IMR-90 (cell line): ENCODE data around the gene CCL19.

Experiments
- FOS ChIP-seq: fragments of 150-350 bp; IDR thresholded peaks from 2 replicates; pipeline ENCODE4 v1.6.1; 2016; ENCODE audit warnings: low read depth, low read length
- MXI1 ChIP-seq: IDR thresholded peaks from 2 replicates; pipeline ENCODE4 v1.6.1; 2012; ENCODE audit warnings: low read depth, mild to moderate bottlenecking, low read length, moderate library complexity, borderline replicate concordance
- POLR2A ChIP-seq: IDR thresholded peaks from 2 replicates; pipeline ENCODE4 v1.6.1; 2012; ENCODE audit warnings: mild to moderate bottlenecking, low read depth, low read length
- RCOR1 ChIP-seq: IDR thresholded peaks from 2 replicates; pipeline ENCODE4 v1.6.1; 2012; ENCODE audit warnings: mild to moderate bottlenecking, low read length, improper control_type of control experiment; ENCODE audit not compliant: insufficient replicate concordance
- RFX5 ChIP-seq: IDR thresholded peaks from 2 replicates; pipeline ENCODE4 v1.8.0; 2012; ENCODE audit warnings: low read depth, mild to moderate bottlenecking, low read length, moderate library complexity
- SMC3 ChIP-seq: fragments of 150-350 bp; IDR thresholded peaks from 2 replicates; pipeline ENCODE4 v1.6.1; 2016; ENCODE audit warnings: low read depth, mild to moderate bottlenecking, antibody characterized with exemption, low read length, moderate library complexity
- TF ChIP-seq, protein P1 (sequence below): conservative IDR thresholded peaks from 2 replicates; pipeline ENCODE4 v1.5.1; 2012; ENCODE audit warnings: mild to moderate bottlenecking, low read depth, low read length, improper control_type of control experiment

DNA sequence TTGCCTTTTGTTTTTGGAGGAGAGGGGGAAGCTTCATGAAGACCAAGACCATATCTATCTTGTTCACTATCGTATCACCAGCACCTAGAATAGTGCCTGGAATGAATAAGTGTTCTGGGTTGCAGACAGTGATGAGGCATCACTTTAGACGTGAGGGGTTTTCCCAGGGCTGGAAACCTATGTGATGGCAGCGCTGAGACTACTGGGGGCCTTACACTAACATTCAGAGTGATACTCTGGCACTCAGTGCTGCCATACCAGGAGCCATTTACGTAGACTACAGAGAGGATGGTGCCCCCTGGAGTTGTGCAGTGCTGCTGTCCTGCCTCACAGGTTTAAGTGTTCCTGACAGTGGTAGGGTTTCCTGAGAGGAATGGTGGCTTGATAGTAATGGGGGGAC is 6.9 kb downstream of the CCL19 start:
- TF ChIP-seq, protein P1, sequence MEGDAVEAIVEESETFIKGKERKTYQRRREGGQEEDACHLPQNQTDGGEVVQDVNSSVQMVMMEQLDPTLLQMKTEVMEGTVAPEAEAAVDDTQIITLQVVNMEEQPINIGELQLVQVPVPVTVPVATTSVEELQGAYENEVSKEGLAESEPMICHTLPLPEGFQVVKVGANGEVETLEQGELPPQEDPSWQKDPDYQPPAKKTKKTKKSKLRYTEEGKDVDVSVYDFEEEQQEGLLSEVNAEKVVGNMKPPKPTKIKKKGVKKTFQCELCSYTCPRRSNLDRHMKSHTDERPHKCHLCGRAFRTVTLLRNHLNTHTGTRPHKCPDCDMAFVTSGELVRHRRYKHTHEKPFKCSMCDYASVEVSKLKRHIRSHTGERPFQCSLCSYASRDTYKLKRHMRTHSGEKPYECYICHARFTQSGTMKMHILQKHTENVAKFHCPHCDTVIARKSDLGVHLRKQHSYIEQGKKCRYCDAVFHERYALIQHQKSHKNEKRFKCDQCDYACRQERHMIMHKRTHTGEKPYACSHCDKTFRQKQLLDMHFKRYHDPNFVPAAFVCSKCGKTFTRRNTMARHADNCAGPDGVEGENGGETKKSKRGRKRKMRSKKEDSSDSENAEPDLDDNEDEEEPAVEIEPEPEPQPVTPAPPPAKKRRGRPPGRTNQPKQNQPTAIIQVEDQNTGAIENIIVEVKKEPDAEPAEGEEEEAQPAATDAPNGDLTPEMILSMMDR = no peak
- TF ChIP-seq FOS (no peak), SMC3 (no peak), MXI1 (no peak), POLR2A (no peak), RFX5 (no peak), RCOR1 (no peak)
